DOHH2 (cell line): Measurements from ENCODE around the gene CORO1C.

Experiments
- H3F3A ChIP-seq: fragments of 200-600 bp; sonication (generic), shearing (Covaris generic); 2 replicates; pipeline ENCODE4 v1.6.0; 2016; ENCODE audit warnings: antibody characterized with exemption, mild to moderate bottlenecking; ENCODE audit not compliant: control insufficient read depth, insufficient read depth
- H3K27ac ChIP-seq: fragments of 200-600 bp; sonication (generic); 2 replicates; pipeline ENCODE4 v1.5.1; 2014; ENCODE audit warnings: low read depth, mild to moderate bottlenecking, low read length, moderate library complexity
- H3K27me3 ChIP-seq: fragments of 200-600 bp; sonication (generic); 2 replicates; pipeline ENCODE4 v1.6.1; 2014; ENCODE audit warnings: mild to moderate bottlenecking, low read length, mixed read lengths; ENCODE audit not compliant: control insufficient read depth
- H3K36me3 ChIP-seq: fragments of 200-600 bp; sonication (generic); 2 replicates; pipeline ENCODE4 v1.6.1; 2014; ENCODE audit warnings: mild to moderate bottlenecking, low read length, moderate library complexity, mixed read lengths; ENCODE audit not compliant: control insufficient read depth
- H3K4me1 ChIP-seq: fragments of 200-600 bp; sonication (generic); 2 replicates; pipeline ENCODE4 v1.6.1; 2014; ENCODE audit warnings: mild to moderate bottlenecking, low read length, mixed read lengths; ENCODE audit not compliant: control insufficient read depth
- H3K4me2 ChIP-seq: fragments of 200-600 bp; sonication (generic); 2 replicates; pipeline ENCODE4 v1.6.0; 2014; ENCODE audit warnings: mild to moderate bottlenecking, low read length, moderate library complexity
- H3K4me3 ChIP-seq: fragments of 200-600 bp; sonication (generic); 2 replicates; pipeline ENCODE4 v1.5.1; 2014; ENCODE audit warnings: mild to moderate bottlenecking, low read length, mixed read lengths
- H3K79me2 ChIP-seq: fragments of 200-600 bp; sonication (generic); 2 replicates; pipeline ENCODE4 v1.6.1; 2014; ENCODE audit warnings: mild to moderate bottlenecking, low read length, mixed read lengths; ENCODE audit not compliant: control insufficient read depth
- H3K9me2 ChIP-seq: fragments of 200-600 bp; sonication (generic); replicated peaks from 2 replicates; pipeline ENCODE4 v1.6.1; 2014; ENCODE audit warnings: mild to moderate bottlenecking, low read length, mixed read lengths; ENCODE audit not compliant: control insufficient read depth
- H3K9me3 ChIP-seq: fragments of 200-600 bp; sonication (generic); 2 replicates; pipeline ENCODE4 v1.6.1; 2014; ENCODE audit warnings: antibody characterized with exemption, low read length, mixed read lengths; ENCODE audit not compliant: control insufficient read depth, insufficient read depth
- H4K20me1 ChIP-seq: fragments of 200-600 bp; sonication (generic); 2 replicates; pipeline ENCODE4 v1.6.0; 2014; ENCODE audit warnings: low read depth, mild to moderate bottlenecking, antibody characterized with exemption, low read length, moderate library complexity; ENCODE audit not compliant: control insufficient read depth, insufficient read depth
- CTCF ChIP-seq: fragments of 200-600 bp; sonication (generic); IDR thresholded peaks from one replicate; pipeline ENCODE4 v1.5.1; 2014; ENCODE audit warnings: antibody characterized with exemption, mild to moderate bottlenecking, low read depth, low read length; ENCODE audit not compliant: poor library complexity, severe bottlenecking
- EZH2phosphoT487 ChIP-seq: fragments of 200-600 bp; sonication (generic); IDR thresholded peaks from 2 replicates; pipeline ENCODE4 v1.6.1; 2017; ENCODE audit warnings: borderline replicate concordance, mild to moderate bottlenecking, antibody characterized with exemption, low read length, moderate library complexity, mixed read lengths

CORO1C gene

DNA sequence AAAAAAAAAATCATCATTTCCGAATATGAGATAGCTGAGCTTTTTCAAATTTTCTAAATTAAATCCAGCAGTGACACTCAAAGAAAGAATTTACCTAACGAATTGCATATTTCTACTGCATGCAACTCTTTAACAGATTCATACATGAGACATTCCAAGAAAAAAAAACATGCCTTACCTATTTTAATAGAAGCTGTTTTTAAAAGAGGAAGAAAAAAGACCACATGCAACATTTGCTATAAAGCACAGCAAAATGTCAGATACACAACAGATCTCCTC, 18.5 kb downstream of the CORO1C start:
- no peaks in the 10 kb centered on the region for H3K9me2 ChIP-seq
- no peak overlapping the region for H3K27ac ChIP-seq
- peaks cover 41% of the 10 kb centered on the region for H3K4me1 ChIP-seq
- no peaks in the 10 kb centered on the region for H3K79me2 ChIP-seq
- no peaks in the 10 kb centered on the region for H3F3A ChIP-seq
- peak overlapping the region; percentile 55 for H3K4me2 ChIP-seq
- no peaks in the 10 kb centered on the region for H3K9me3 ChIP-seq
- H3K4me3 ChIP-seq = peak overlapping the region; percentile 32; the same call in 1 of the 2 replicates
- no peaks in the 10 kb centered on the region for H3K27me3 ChIP-seq
- no peaks in the 10 kb centered on the region; the same call in 1 of the 2 replicates for H4K20me1 ChIP-seq
- TF ChIP-seq EZH2phosphoT487 = no peak
- TF ChIP-seq CTCF = no peak
- no peaks in the 10 kb centered on the region for H3K36me3 ChIP-seq

- H3K9me3 ChIP-seq = no peaks in the 10 kb centered on the region
- H3K4me1 ChIP-seq = peaks cover 41% of the 10 kb centered on the region
- no peaks in the 10 kb centered on the region; the same call in 1 of the 2 replicates for H4K20me1 ChIP-seq
- peak overlapping the region; percentile 55 for H3K4me2 ChIP-seq
- no peaks in the 10 kb centered on the region for H3K79me2 ChIP-seq
- H3K27ac ChIP-seq = no peak overlapping the region; the same call in 1 of the 2 replicates
- no peaks in the 10 kb centered on the region for H3F3A ChIP-seq
- TF ChIP-seq CTCF = no peak
- no peak for TF ChIP-seq EZH2phosphoT487
- H3K4me3 ChIP-seq = peak overlapping the region; percentile 32
- no peaks in the 10 kb centered on the region for H3K36me3 ChIP-seq
- H3K27me3 ChIP-seq = no peaks in the 10 kb centered on the region
- H3K9me2 ChIP-seq = no peaks in the 10 kb centered on the region
Measured at GRCh38 chr12:108712165-108712924, 19.0 kb downstream of the CORO1C start.

DNA sequence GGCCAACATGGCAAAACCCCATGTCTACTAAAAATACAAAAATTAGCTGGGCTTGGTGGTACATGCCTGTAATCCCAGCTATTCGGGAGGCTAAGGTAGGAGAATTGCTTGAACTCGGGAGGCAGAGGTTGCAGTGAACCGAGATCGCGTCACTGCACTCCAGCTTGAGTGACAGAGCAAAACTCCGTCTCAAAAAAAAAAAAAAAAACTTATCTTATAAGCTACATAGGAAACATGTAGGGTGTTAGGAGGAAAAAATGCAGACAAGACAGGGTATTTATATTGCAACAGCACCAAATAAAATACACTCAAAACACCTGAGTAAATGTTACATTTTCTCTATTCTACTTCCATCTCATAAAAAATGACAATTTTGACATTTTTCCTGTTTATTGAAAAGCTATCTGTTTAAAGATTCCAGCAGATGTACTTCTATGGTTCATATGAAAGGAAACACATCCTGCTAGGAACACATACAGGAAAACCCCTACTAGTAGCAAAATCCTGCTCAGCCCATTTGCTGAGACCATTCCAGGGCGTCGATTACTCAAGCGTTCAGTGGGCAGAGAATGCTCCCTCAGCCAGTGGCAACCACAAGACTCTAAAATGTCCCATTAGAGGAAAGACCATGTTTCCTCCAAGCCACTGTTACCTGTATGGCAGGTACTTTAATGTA, 19.7 kb downstream of the CORO1C start:
- H3K36me3 ChIP-seq = no peaks in the 10 kb centered on the region
- H3F3A ChIP-seq = no peaks in the 10 kb centered on the region
- no peak overlapping the region for H3K4me3 ChIP-seq
- no peak overlapping the region for H3K27ac ChIP-seq
- peaks cover 41% of the 10 kb centered on the region for H3K4me1 ChIP-seq
- no peaks in the 10 kb centered on the region for H3K9me2 ChIP-seq
- no peaks in the 10 kb centered on the region for H3K27me3 ChIP-seq
- no peaks in the 10 kb centered on the region for H3K9me3 ChIP-seq
- H4K20me1 ChIP-seq = no peaks in the 10 kb centered on the region; the same call in 1 of the 2 replicates
- peak overlapping the region; percentile 55; the same call in 1 of the 2 replicates for H3K4me2 ChIP-seq
- no peaks in the 10 kb centered on the region for H3K79me2 ChIP-seq
- no peak for TF ChIP-seq CTCF
- TF ChIP-seq EZH2phosphoT487 = no peak
